K562 (cell line): ENCODE measurements around the gene MRPL42. TPM values are rescaled to one million over a fixed set of nuclear protein-coding genes. Genes with fewer than 3 reads are reported as not detected.

Source experiments
- ATAC-seq: fragments of 200-7000 bp; cut with Tn5 transposase; 3 replicates; pipeline ENCODE4 v1.9.1; 2020; ENCODE audit warnings: moderate library complexity
- BruUV-seq: library from RNA; stranded (reverse); fragments of 400-500 nt; replicated peaks from 2 replicates; lab custom pipeline; 2021; lab: Mats Ljungman, UMichigan
- CTCF ChIA-PET: fragments of 300-600 bp; formaldehyde crosslinking; extraction: SDS; loops from one replicate; lab custom pipeline; 2021; ENCODE audit warnings: low intra/inter-chr PET ratio; lab: Yijun Ruan, JAX
- POLR2A ChIA-PET: fragments of 300-600, 350-650 bp; sonication (Branson Sonifier 250); formaldehyde crosslinking; extraction: SDS; loops from one replicate; lab custom pipeline; 2021; ENCODE audit warnings: antibody characterized with exemption, inconsistent platforms; lab: Yijun Ruan, JAX
- DNase-seq, 4 experiments: peaks; one replicate each; pipeline versions ENCODE4 v3.0.0 to v3.0.0-alpha.2; 2011 to 2018; ENCODE audit warnings: low spot score in 3 of 4, mixed read lengths in 3 of 4; ENCODE audit errors: extremely low read depth in 1 of 4
- FAIRE-seq: peaks from 2 replicates; lab custom pipeline; 2011; peaks lifted over from hg19 to GRCh38; lab: Jason Lieb, UNC
- H2AFZ ChIP-seq: 2 replicates; pipeline ENCODE4 v1.6.0; 2011; ENCODE audit warnings: low read depth, low read length, control low read depth, inconsistent platforms
- H3K27ac ChIP-seq: fragments of 200-600 bp; 3 replicates; pipeline ENCODE4 v1.8.0; 2011; ENCODE audit warnings: low read depth, mild to moderate bottlenecking, control low read depth, inconsistent platforms, low read length, moderate library complexity, mixed read lengths; ENCODE audit errors: extremely low read depth
- H3K27me3 ChIP-seq, 2 experiments: fragments of 300-600 bp in 1 of 2; 2 replicates in 1 of 2; 3 replicates in 1 of 2; pipeline versions ENCODE4 v1.6.0 to v1.8.0; 2011; ENCODE audit warnings: inconsistent platforms in 2 of 2, low read length in 2 of 2, mild to moderate bottlenecking in 1 of 2, mixed read lengths in 1 of 2, moderate library complexity in 1 of 2; ENCODE audit not compliant: control insufficient read depth in 2 of 2, insufficient read depth in 2 of 2
- H3K36me3 ChIP-seq: fragments of 300-600 bp; 3 replicates; pipeline ENCODE4 v1.8.0; 2011; ENCODE audit warnings: mild to moderate bottlenecking, low read length, inconsistent platforms; ENCODE audit not compliant: control insufficient read depth, insufficient read depth
- H3K4me1 ChIP-seq, 2 experiments: fragments of 200-600 bp in 1 of 2; replicated peaks in 1 of 2; 2 replicates in 1 of 2; 3 replicates in 1 of 2; pipeline versions ENCODE4 v1.5.1 to v1.8.0; 2011; ENCODE audit warnings: inconsistent platforms in 2 of 2, low read length in 2 of 2, mild to moderate bottlenecking in 1 of 2, mixed read lengths in 1 of 2, moderate library complexity in 1 of 2; ENCODE audit not compliant: control insufficient read depth in 2 of 2, insufficient read depth in 2 of 2
- H3K4me2 ChIP-seq: 2 replicates; pipeline ENCODE4 v1.6.1; 2011; ENCODE audit warnings: low read length, control low read depth, inconsistent platforms, mixed read lengths; ENCODE audit not compliant: insufficient read depth
- H3K4me3 ChIP-seq: fragments of 200-600 bp; sonication (generic), shearing (Covaris generic); 2 replicates; pipeline ENCODE4 v1.5.1; 2016; ENCODE audit warnings: control low read depth, inconsistent platforms
- H3K79me2 ChIP-seq: fragments of 200-600 bp; 3 replicates; pipeline ENCODE4 v1.8.0; 2011; ENCODE audit warnings: low read length, inconsistent platforms; ENCODE audit not compliant: control insufficient read depth, insufficient read depth
- H3K9ac ChIP-seq, 2 experiments: 2 replicates each; pipeline versions ENCODE4 v1.6.0 to v1.6.1; 2011; ENCODE audit warnings: low read depth in 2 of 2, low read length in 2 of 2, control low read depth in 1 of 2, inconsistent platforms in 1 of 2, mild to moderate bottlenecking in 1 of 2, mixed read lengths in 1 of 2; ENCODE audit not compliant: insufficient read depth in 1 of 2
- H3K9me1 ChIP-seq: one replicate; pipeline ENCODE4 v1.6.0; 2011; ENCODE audit warnings: inconsistent platforms, mild to moderate bottlenecking, low read length, moderate library complexity; ENCODE audit not compliant: control insufficient read depth, insufficient read depth
- H3K9me3 ChIP-seq: replicated peaks from 2 replicates; pipeline ENCODE4 v1.5.1; 2011; ENCODE audit warnings: low read depth, low read length, inconsistent platforms; ENCODE audit not compliant: control insufficient read depth, insufficient read depth
- H4K20me1 ChIP-seq: replicated peaks from 2 replicates; pipeline ENCODE4 v1.6.1; 2011; ENCODE audit warnings: low read length, inconsistent platforms, mixed read lengths; ENCODE audit not compliant: control insufficient read depth, insufficient read depth
- MBD2 ChIP-seq: sonication (generic); IDR thresholded peaks from 2 replicates; pipeline ENCODE4 v1.6.1; 2016; ENCODE audit warnings: low read depth, borderline replicate concordance
- POLR2AphosphoS5 ChIP-seq: IDR thresholded peaks from 2 replicates; pipeline ENCODE4 v1.6.1; 2011; ENCODE audit warnings: mild to moderate bottlenecking, low read depth, low read length, moderate library complexity; ENCODE audit not compliant: control insufficient read depth, insufficient read depth
- POLR2G ChIP-seq: fragments of 200-400 bp; formaldehyde crosslinking; IDR thresholded peaks from 2 replicates; pipeline ENCODE4 v1.6.1; 2017; ENCODE audit warnings: low read depth, mild to moderate bottlenecking, antibody characterized with exemption, low read length, moderate library complexity
- SMARCA4 ChIP-seq: fragments of 450-650 bp; IDR thresholded peaks from 2 replicates; pipeline ENCODE4 v1.6.1; 2016
- TCF3 ChIP-seq: sonication (generic); formaldehyde crosslinking; IDR thresholded peaks from 2 replicates; pipeline ENCODE4 v1.4.0; 2020; ENCODE audit warnings: mild to moderate bottlenecking, missing genetic modification reagents
- WGBS: fragments of 100-300 bp; shearing (Covaris generic); methylation state at CpG from one replicate; pipeline ENCODE4 v1.1.6; 2016; ENCODE audit warnings: low coverage, mixed read lengths; ENCODE audit not compliant: insufficient coverage; ENCODE audit errors: missing lambda C conversion rate; 5-methylcytosine and 5-hydroxymethylcytosine counted together
- in situ Hi-C: fragments of 300-500 bp; cut with MboI; formaldehyde crosslinking; loops from 4 replicates; pipeline ENCODE4 v1.15.0; 2018; ENCODE audit warnings: inconsistent platforms, mixed read lengths
- intact Hi-C: fragments of 100-400 bp; cut with micrococcal nuclease; formaldehyde crosslinking; loops from 2 replicates; pipeline ENCODE4 v1.14.2; 2022
- polyA plus RNA-seq, 8 experiments: library from polyadenylated mRNA; depleted of rRNA in 4 of 8; stranded (reverse) in 5 of 8; unstranded in 3 of 8; fragments of >200 nt; fragmentation: Nextera tagmentation in 2 of 8; fragmentation: Illumina TruSeq in 1 of 8; extraction: Ambion mirVana in 2 of 8; extraction: Trizol in 1 of 8; gene quantifications; 2 replicates each; pipeline versions ENCODE4 v1.2.1 to v1.2.3, GENCODE V29; 2011 to 2014; ENCODE audit warnings: inconsistent platforms in 1 of 8, missing spikeins in 1 of 8
- total RNA-seq, 7 experiments: library from RNA; depleted of rRNA in 6 of 7; stranded (reverse); fragments of >200 nt in 6 of 7; fragmentation: Illumina TruSeq in 2 of 7; extraction: Trizol in 2 of 7; gene quantifications; 2 replicates each; pipeline versions ENCODE4 v1.2.1 to v1.2.3, GENCODE V29; 2011 to 2021; ENCODE audit warnings: low replicate concordance in 1 of 7
- TF ChIP-seq, protein P1 (sequence below): fragments of 250-450 bp; sonication (Bioruptor Pico); IDR thresholded peaks from 2 replicates; pipeline ENCODE4 v1.8.0; 2022; ENCODE audit warnings: inconsistent platforms

Gene MRPL42
- total and polyA plus RNA-seq, 9 of the 15 experiments (the other 6 are each of a cell fraction or from before 2014, with no cell fraction given), result 104 to 806 (median 218) TPM

DNA sequence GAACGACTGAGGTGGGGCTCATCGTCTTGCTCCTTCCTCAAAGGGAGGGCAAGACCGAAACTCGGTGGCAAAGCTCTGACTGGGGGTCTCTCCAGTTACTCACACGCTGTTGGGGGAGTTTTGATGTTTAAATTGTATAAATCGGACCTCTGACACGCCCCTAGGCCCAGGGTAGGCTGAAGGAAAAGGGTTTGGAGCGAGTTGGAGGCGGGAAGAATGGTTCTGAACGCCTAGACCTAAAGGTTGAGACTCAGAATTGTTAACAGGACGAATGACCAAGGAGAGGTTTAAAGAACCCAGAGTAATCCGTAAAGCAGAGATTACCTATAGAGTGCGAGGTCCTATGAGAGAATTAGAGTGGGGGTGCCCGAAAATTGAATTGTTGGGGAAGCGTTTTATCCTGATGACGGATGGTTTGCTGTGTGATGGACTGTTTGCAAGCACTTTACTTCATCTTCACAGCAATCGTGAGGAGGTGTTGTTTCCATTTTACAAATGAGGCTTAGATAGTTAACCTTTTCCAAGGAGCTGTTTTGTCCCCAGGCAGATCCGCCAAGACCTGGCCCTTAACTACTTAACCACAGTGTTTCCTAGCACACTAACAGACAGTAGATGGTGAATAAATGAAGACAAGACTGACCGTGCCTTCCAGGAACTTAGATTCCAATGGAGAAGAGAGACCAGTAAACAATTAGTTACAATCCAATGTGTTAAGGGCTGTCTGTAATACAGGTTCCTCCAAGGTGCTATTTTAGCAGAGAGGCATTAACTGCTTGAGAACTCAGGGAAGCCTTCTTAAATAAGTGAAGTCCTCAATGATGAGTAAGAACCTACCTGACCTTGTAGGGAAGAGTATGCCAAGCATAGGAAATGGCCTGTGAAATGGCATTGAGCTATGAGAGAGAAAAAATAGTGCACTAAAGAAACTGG lies 24.6 kb upstream of the MRPL42 start (continued):
- TF ChIP-seq POLR2G (no peak), SMARCA4 (peak; percentile 33; the same call in 1 of the 2 replicates), MBD2 (no peak), POLR2AphosphoS5 (peak; percentile 81)
- TF ChIP-seq, protein P1, sequence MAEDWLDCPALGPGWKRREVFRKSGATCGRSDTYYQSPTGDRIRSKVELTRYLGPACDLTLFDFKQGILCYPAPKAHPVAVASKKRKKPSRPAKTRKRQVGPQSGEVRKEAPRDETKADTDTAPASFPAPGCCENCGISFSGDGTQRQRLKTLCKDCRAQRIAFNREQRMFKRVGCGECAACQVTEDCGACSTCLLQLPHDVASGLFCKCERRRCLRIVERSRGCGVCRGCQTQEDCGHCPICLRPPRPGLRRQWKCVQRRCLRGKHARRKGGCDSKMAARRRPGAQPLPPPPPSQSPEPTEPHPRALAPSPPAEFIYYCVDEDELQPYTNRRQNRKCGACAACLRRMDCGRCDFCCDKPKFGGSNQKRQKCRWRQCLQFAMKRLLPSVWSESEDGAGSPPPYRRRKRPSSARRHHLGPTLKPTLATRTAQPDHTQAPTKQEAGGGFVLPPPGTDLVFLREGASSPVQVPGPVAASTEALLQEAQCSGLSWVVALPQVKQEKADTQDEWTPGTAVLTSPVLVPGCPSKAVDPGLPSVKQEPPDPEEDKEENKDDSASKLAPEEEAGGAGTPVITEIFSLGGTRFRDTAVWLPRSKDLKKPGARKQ (CRISPR knock-in tag), result no peak
- TF ChIP-seq, all 486 proteins: peak for 41

DNA sequence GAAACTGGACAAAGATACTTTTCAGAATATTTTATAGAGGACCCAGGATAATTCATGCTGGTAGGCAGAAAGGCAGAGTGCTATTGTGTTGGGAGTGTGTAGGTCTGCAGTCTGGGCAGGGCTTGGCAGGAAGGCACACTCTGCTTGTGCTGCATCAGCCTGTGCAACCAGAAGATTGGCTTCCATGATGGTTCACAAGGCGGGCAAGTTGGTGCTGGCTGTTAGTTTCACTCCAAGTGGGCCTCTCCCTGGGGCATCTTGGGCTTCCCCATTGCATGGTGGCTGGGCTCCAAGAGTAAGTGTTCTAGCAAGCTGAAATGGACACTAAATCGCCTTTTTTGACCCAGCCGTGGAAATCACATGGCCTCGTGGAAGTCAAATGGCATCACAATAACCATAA lies 23.7 kb upstream of the MRPL42 start:
- no peak overlapping the region for H3K4me2 ChIP-seq

More for the DNA sequence above, 23.7 kb upstream of the MRPL42 start:
- no peak for DNase-seq
- H3K4me3 ChIP-seq, result no peak overlapping the region
- H2AFZ ChIP-seq, result no peak overlapping the region
- H3K27ac ChIP-seq, result no peak overlapping the region
- TF ChIP-seq TCF3, result no peak
- peaks cover 8 to 22% of the 10 kb centered on the region in 2 experiments for H3K4me1 ChIP-seq
- ATAC-seq, result no peak
- no TSS peak for BruUV-seq
- ChIA-PET POLR2A (interaction anchor here (0.7 to 0.8 kb wide), 2 partner anchors 662 to 844 kb away, joined by 3 to 5 read pairs; no protein-coding TSS in a partner anchor), CTCF (no interaction called here)
- H4K20me1 ChIP-seq, result peaks cover 21% of the 10 kb centered on the region
- no peaks in the 10 kb centered on the region for H3K27me3 ChIP-seq
- H3K9me1 ChIP-seq, result peaks cover 6% of the 10 kb centered on the region
- 93% methylated on average over 4 of the region's 4 CpGs for WGBS
- H3K36me3 ChIP-seq, result peaks cover 10% of the 10 kb centered on the region; the same call in 1 of the 3 replicates
- H3K9ac ChIP-seq, result no peak overlapping the region; a peak in 1 of 4 replicates
- intact Hi-C loops, result no loop called here
- in situ Hi-C loops, result no loop called here
- peaks cover 44% of the 10 kb centered on the region for H3K79me2 ChIP-seq
- no peak for FAIRE-seq
- no peaks in the 10 kb centered on the region for H3K9me3 ChIP-seq
